Tibial nerve (tissue), 4 donors: Measurements from ENCODE around the gene MEIS2. TPM values are rescaled to one million over a fixed set of nuclear protein-coding genes. Genes with fewer than 3 reads are reported as not detected.

Experiments used
- DNase-seq, 2 donors: peaks; one replicate each; pipeline ENCODE4 v3.0.0-alpha.2; 2019; ENCODE audit warnings: low spot score in 2 of 2
- H3K27ac ChIP-seq, 4 donors: fragments of 200-600 bp; sonication (generic) in 3 of 4; one replicate each; pipeline ENCODE4 v1.5.1; 2017 to 2019; ENCODE audit warnings: mild to moderate bottlenecking in 1 of 4
- H3K27me3 ChIP-seq, 2 donors: fragments of 200-600 bp; sonication (generic) in 1 of 2; one replicate each; pipeline versions ENCODE4 v1.5.1 to v1.6.0; 2017 to 2019
- H3K36me3 ChIP-seq, 3 donors: fragments of 200-600 bp; sonication (generic); one replicate each; pipeline ENCODE4 v1.5.1; 2018 to 2019
- H3K4me1 ChIP-seq, 4 donors: fragments of 200-600 bp; sonication (generic) in 3 of 4; one replicate each; pipeline ENCODE4 v1.5.1; 2017 to 2019
- H3K4me3 ChIP-seq, 4 donors: fragments of 200-600 bp; sonication (generic) in 3 of 4; one replicate each; pipeline ENCODE4 v1.5.1; 2017 to 2019; ENCODE audit warnings: mild to moderate bottlenecking in 1 of 4, moderate library complexity in 1 of 4
- H3K9me3 ChIP-seq, 4 donors: fragments of 200-600 bp; sonication (generic) in 3 of 4; one replicate each; pipeline ENCODE4 v1.5.1; 2017 to 2019
- CTCF ChIP-seq, 5 experiments: fragments of 200-600 bp in 3 of 5; fragments of 450-650 bp in 2 of 5; sonication (generic) in 3 of 5; IDR thresholded peaks; one replicate each; pipeline ENCODE4 v1.5.1; 2016 to 2019; ENCODE audit warnings: antibody characterized with exemption in 5 of 5, mild to moderate bottlenecking in 3 of 5, moderate library complexity in 2 of 5
- EP300 ChIP-seq, 2 donors: sonication (generic); formaldehyde crosslinking; IDR thresholded peaks; one replicate each; pipeline ENCODE4 v1.6.1; 2017; ENCODE audit warnings: antibody characterized with exemption in 2 of 2, mild to moderate bottlenecking in 1 of 2
- POLR2A ChIP-seq, 2 donors: fragments of 450-650 bp; IDR thresholded peaks; one replicate each; pipeline ENCODE4 v1.6.1; 2017; ENCODE audit warnings: antibody characterized with exemption in 2 of 2, mild to moderate bottlenecking in 2 of 2, moderate library complexity in 2 of 2
- WGBS, 2 donors: methylation state at CpG; one replicate each; pipeline ENCODE4 v1.1.5; 2018; 5-methylcytosine and 5-hydroxymethylcytosine counted together
- total RNA-seq, 4 donors: library from RNA; depleted of rRNA; stranded (reverse); fragments of >200 nt; gene quantifications; one replicate each; pipeline ENCODE4 v1.1.0, GENCODE V29; 2016

The MEIS2 gene
- total RNA-seq, 4 donors from 2014 or later: 9.4 to 15.7 (median 14.3) TPM

DNA sequence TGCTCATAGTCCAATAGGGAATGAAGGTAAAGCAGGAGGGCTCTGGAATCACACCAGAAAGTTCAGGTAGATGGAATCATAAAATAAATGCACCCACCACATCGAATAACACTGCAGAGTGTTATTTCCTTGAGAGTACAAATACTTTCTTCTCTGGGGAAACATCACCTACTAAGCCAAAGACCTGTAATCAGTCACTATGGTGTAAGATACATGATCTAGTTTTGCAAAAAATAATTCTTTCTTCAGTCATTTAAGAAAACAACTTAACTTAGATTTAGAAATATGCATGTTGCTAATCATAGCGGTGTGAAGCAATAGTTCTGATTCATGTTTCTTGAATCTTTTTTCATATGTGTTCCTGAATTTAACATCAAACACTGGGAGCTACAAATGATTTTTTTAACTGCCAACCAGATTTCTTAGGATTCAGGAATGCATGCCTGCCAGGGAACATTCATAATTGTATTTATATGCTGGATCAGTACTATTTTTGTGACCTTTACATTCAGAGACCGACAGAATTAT is 40.2 kb upstream of the MEIS2 start:
- Histone ChIP-seq H3K36me3 (no peaks in the 10 kb centered on the region), H3K9me3 (no peaks in the 10 kb centered on the region), H3K4me1 (no peaks in the 10 kb centered on the region), H3K4me3 (no peak overlapping the region), H3K27ac (no peak overlapping the region), H3K27me3 (no peaks in the 10 kb centered on the region)
- no peak for DNase-seq
- TF ChIP-seq CTCF (IDR thresholded peaks at IDR 0.05): no peak
- TF ChIP-seq EP300 (IDR thresholded peaks at IDR 0.05): no peak
- TF ChIP-seq POLR2A (IDR thresholded peaks at IDR 0.05): no peak
- 73 to 85% methylated on average over 3 of the region's 3 CpGs for WGBS, 2 donors

- H3K9me3 ChIP-seq: no peaks in the 10 kb centered on the region
- no peak overlapping the region for H3K27ac ChIP-seq
- no peaks in the 10 kb centered on the region for H3K4me1 ChIP-seq
- H3K4me3 ChIP-seq: no peak overlapping the region
- no peaks in the 10 kb centered on the region for H3K27me3 ChIP-seq
- H3K36me3 ChIP-seq: no peaks in the 10 kb centered on the region
- TF ChIP-seq EP300 (IDR thresholded peaks at IDR 0.05) (no peak), POLR2A (IDR thresholded peaks at IDR 0.05) (no peak), CTCF (IDR thresholded peaks at IDR 0.05) (no peak)
- no peak for DNase-seq
- WGBS, 2 donors: 71 to 83% methylated on average over 5 of the region's 5 CpGs
Measured at GRCh38 chr15:37138591-37139215, 38.4 kb upstream of the MEIS2 start.

DNA sequence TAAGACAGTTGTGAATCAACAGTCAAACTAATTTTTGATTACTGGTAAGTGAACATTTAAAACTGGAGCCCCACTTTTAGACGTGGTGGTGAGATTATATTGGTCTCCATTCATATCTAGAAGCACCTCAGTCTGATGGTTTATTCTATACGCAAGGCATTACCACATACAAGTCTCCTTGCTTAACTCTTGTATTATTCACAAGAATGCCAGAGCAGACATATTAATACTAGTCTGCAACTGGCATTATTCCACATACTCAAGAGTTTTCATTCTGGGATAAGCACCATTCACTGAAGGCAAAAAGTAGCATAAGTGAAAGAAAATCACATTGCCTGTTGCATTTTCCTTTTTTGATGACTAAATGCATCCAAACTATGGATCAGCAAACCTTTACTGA is 36.9 kb upstream of the MEIS2 start:
- TF ChIP-seq POLR2A (IDR thresholded peaks at IDR 0.05): no peak
- no peak for TF ChIP-seq EP300 (IDR thresholded peaks at IDR 0.05)
- no peak for TF ChIP-seq CTCF (IDR thresholded peaks at IDR 0.05)
- Histone ChIP-seq H3K4me1 (no peaks in the 10 kb centered on the region), H3K9me3 (no peaks in the 10 kb centered on the region), H3K4me3 (no peak overlapping the region), H3K27me3 (no peaks in the 10 kb centered on the region), H3K27ac (no peak overlapping the region), H3K36me3 (no peaks in the 10 kb centered on the region)
- DNase-seq: no peak
- 62 to 80% methylated on average over 2 of the region's 2 CpGs for WGBS, 2 donors

- no peaks in the 10 kb centered on the region for H3K4me1 ChIP-seq
- no peaks in the 10 kb centered on the region for H3K27me3 ChIP-seq
- H3K4me3 ChIP-seq: no peak overlapping the region
- TF ChIP-seq POLR2A (IDR thresholded peaks at IDR 0.05) (no peak), CTCF (IDR thresholded peaks at IDR 0.05) (no peak), EP300 (IDR thresholded peaks at IDR 0.05) (no peak)
- 87 to 90% methylated on average over 2 of the region's 2 CpGs for WGBS, 2 donors
- no peaks in the 10 kb centered on the region for H3K36me3 ChIP-seq
- H3K9me3 ChIP-seq: no peaks in the 10 kb centered on the region
- no peak for DNase-seq
- H3K27ac ChIP-seq: no peak overlapping the region
Measured at GRCh38 chr15:37136666-37137065, 36.3 kb upstream of the MEIS2 start.

DNA sequence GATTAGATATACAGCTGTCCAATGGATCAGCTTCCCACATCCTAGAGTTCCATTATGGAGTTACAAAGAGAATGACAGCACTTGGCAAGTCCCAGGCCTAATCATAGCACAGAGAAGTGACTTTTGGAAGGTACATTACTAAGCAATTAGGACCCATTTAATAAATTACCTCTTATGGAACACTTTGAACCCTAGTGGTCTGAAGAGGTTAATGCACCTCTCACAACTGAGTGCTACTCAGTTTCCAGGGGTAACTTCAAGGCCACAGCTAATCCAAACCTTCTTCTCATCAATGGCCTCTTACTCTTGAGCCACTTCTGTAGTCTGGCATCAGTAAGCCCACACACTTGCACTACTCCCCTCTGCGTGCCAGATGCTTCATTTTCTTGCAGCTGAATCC is 34.9 kb upstream of the MEIS2 start:
- Histone ChIP-seq H3K27ac (no peak overlapping the region), H3K27me3 (peaks cover 0 to 6% of the 10 kb centered on the region in 2 donors), H3K36me3 (no peaks in the 10 kb centered on the region), H3K4me3 (no peak overlapping the region), H3K4me1 (no peaks in the 10 kb centered on the region), H3K9me3 (no peaks in the 10 kb centered on the region)
- TF ChIP-seq CTCF (IDR thresholded peaks at IDR 0.05) (peak in 1 of 5 experiments; percentile 22), POLR2A (IDR thresholded peaks at IDR 0.05) (no peak), EP300 (IDR thresholded peaks at IDR 0.05) (no peak)
- 83 to 88% methylated on average over 1 of the region's 1 CpG for WGBS, 2 donors
- DNase-seq: no peak
